HL-60/S4 treated with retinoic acid at 250 ng/mL for 4 days and 3 days (cell line): Measurements from ENCODE around the gene TMOD1.

ENCODE experiments used
- in situ Hi-C: fragments of 300-500 bp; cut with MboI; formaldehyde crosslinking; loops from 2 replicates; pipeline ENCODE4 v1.7.0; 2022; ENCODE audit warnings: low sequenced_read_pairs

TMOD1 gene

GRCh38 chr9:97515662-97516061, 14.2 kb downstream of the TMOD1 start:
- in situ Hi-C loops = no loop called here

GRCh38 chr9:97516111-97516510, 14.6 kb downstream of the TMOD1 start:
- in situ Hi-C loops = no loop called here

GRCh38 chr9:97517331-97518089, 16.0 kb downstream of the TMOD1 start:
- in situ Hi-C loops = no loop called here

- in situ Hi-C loops = no loop called here
These were observed 16.9 kb downstream of the TMOD1 start for GRCh38 chr9:97518166-97518908.

GRCh38 chr9:97518909-97519307, 17.4 kb downstream of the TMOD1 start:
- in situ Hi-C loops = no loop called here

GRCh38 chr9:97519441-97519970, 18.0 kb downstream of the TMOD1 start:
- in situ Hi-C loops = no loop called here

- in situ Hi-C loops = no loop called here
These were observed 20.3 kb downstream of the TMOD1 start for GRCh38 chr9:97521576-97522333.

GRCh38 chr9:97524424-97524823, 23.0 kb downstream of the TMOD1 start:
- in situ Hi-C loops = no loop called here

GRCh38 chr9:97525451-97525850, 24.0 kb downstream of the TMOD1 start:
- in situ Hi-C loops = no loop called here

GRCh38 chr9:97526895-97527575, 25.6 kb downstream of the TMOD1 start:
- in situ Hi-C loops = no loop called here

- in situ Hi-C loops = no loop called here
These were observed 26.4 kb downstream of the TMOD1 start for GRCh38 chr9:97527626-97528528.

- in situ Hi-C loops = no loop called here
These were observed 27.2 kb downstream of the TMOD1 start for GRCh38 chr9:97528529-97529230.

GRCh38 chr9:97529363-97530076, 28.1 kb downstream of the TMOD1 start:
- in situ Hi-C loops = no loop called here

- in situ Hi-C loops = no loop called here
These were observed 30.5 kb downstream of the TMOD1 start for GRCh38 chr9:97531888-97532376.

- in situ Hi-C loops = no loop called here
These were observed 32.7 kb downstream of the TMOD1 start for GRCh38 chr9:97534185-97534584.

GRCh38 chr9:97534961-97535594, 33.6 kb downstream of the TMOD1 start:
- in situ Hi-C loops = no loop called here

GRCh38 chr9:97535771-97536170, 34.3 kb downstream of the TMOD1 start:
- in situ Hi-C loops = no loop called here

GRCh38 chr9:97536480-97536879, 35.0 kb downstream of the TMOD1 start:
- in situ Hi-C loops = no loop called here
